ENCODE data around the gene ZFP28.

ZFP28 gene

DNA sequence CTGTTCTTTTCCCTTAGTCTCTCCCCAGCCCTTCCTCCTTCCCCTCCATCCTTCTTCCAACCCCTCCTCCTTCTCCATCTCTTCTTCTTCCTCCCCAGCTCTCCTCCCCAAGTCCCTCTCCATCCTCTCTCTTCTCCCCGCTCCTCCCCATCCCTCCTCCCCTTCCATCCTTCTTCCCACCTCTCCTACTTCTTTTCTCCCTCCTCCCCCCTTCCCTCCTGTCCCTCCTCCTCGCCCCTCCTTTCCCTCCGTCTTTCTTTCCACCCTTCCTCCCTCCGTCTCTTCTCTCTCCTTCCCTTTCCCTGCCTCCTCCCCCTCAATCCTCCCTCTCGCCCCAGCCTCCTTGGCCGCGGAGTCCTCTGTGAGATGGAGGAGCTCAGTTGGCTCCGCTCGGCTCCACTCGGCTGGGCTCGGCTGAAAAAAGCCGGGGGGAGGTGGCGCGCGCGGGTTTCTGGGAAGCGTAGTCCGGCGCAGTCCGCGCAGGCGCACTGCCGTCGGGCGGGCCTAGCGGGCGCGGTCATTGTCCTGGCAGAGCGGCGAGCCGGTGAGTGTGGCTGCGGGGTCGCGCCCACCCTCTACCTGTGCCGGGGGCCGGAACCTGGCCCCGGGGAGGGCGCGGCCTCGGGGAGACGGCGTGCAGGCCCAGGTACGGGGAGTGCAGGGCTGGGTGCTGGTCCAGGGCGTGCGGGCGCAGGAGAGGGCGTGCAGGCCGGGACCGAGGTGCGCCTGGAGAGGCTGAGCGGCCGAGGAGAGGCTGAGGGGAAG is 56.2 kb downstream of the ZFP28 start, which contains the start of gene ZNF71:
ZNF71 (plus strand) TSS at position 520 of the 765 bp plus-strand sequence. CDS start 6,257 bp downstream, outside the sequence.
- no peak within 1 kb of the TSS for H3K27ac ChIP-seq
- peak; percentile 8 for DNase-seq (ENCODE audit: low read depth, low spot score)

GRCh38 chr19:56595548-56595899 is 56.8 kb downstream of the ZFP28 start:
- no peak for DNase-seq (ENCODE audit: low read depth, low spot score)
- no peak overlapping the region for H3K27ac ChIP-seq

DNA sequence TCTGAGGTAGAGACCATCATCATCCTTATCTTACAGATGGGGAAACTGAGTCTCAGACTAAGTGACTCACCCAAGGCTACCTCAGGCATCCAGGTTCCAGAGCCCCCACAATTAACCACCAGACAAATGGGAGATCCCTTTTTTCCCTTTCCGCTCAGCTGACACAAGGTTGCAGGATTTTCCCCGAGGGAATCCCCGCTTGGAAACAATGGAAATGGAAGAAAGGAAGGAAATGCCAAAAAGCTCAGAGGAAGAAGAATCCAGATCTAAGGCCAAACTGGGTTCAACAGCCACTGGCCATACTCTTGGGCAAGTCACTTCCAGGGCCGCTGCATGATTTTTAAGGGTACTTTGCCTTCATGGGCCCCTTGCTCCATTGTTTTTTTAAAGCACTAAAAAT is 57.9 kb downstream of the ZFP28 start:
- DNase-seq (ENCODE audit: low read depth, low spot score): no peak
- H3K27ac ChIP-seq: no peak overlapping the region

GRCh38 chr19:56597696-56598095 is 58.9 kb downstream of the ZFP28 start:
- H3K27ac ChIP-seq: no peak overlapping the region

GRCh38 chr19:56601375-56601774 is 62.6 kb downstream of the ZFP28 start:
- DNase-seq (ENCODE audit: low read depth, low spot score): peak; percentile 3
- H3K27ac ChIP-seq: no peak overlapping the region

More at GRCh38 chr19:56597696-56598095, 58.9 kb downstream of the ZFP28 start:
- DNase-seq (ENCODE audit: low read depth, low spot score): no peak

DNA sequence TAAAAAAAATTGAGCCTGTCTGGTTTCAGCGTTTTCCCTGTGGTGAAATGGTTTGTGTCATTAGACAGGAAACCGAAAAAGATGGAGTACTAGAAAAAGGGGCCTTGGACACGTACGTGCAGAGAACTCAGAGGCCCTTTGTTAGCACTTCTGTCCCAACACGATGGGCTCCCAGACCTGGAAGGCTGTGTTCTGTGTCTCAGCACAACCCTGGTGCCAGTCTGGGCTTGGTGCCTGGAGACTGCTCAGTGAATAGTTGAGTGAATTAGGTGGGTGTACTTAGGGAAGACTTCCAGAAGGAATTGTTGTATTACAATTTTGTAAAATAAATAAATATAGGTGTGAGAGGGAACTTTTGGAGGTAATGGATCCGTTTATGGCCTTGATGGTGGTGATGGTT is 65.1 kb downstream of the ZFP28 start:
- DNase-seq (ENCODE audit: low read depth, low spot score): no peak
- H3K27ac ChIP-seq: no peak overlapping the region

All from epithelial cell of prostate (primary cell).